Measurements from ENCODE around the gene SETD1A. TPM values are rescaled to one million over a fixed set of nuclear protein-coding genes. Genes with fewer than 3 reads are reported as not detected.

The SETD1A gene
- total RNA-seq, 2 donors from 2014 or later: 10.0 to 29.1 TPM

- under 1% methylated on average over 46 of the region's 70 CpGs for WGBS
- intact Hi-C loops (cut with DNase I): no loop called here
- H3K4me1 ChIP-seq (replicated peaks): peaks cover 16% of the 10 kb centered on the region
- H3K36me3 ChIP-seq: no peaks in the 10 kb centered on the region
- DNase-seq (ENCODE audit: low spot score): peak; percentile 81
- H3K27ac ChIP-seq: peak within 1 kb of the TSS; percentile 95
- no peaks in the 10 kb centered on the region for H3K9me3 ChIP-seq
- H3K4me3 ChIP-seq: peak within 1 kb of the TSS; percentile 93 to 98
- TF ChIP-seq POLR2A (IDR thresholded peaks at IDR 0.05) (peak; percentile 84), POLR2AphosphoS5 (IDR thresholded peaks at IDR 0.05) (peak; percentile 81), CTCF (IDR thresholded peaks at IDR 0.05) (peak in 1 of 4 experiments; percentile 10)
- H3K27me3 ChIP-seq (replicated peaks; ENCODE audit: insufficient read depth): no peaks in the 10 kb centered on the region
These were observed 8.6 kb upstream of the SETD1A start, which contains the start of gene ORAI3 for GRCh38 chr16:30948667-30949649. Gene ORAI3 (plus strand): TSS chr16:30949068. CDS start chr16:30949290, 222 bp downstream.

- Histone ChIP-seq H3K36me3 (no peaks in the 10 kb centered on the region), H3K27me3 (replicated peaks; ENCODE audit: insufficient read depth) (no peaks in the 10 kb centered on the region), H3K27ac (peak overlapping the region; percentile 95), H3K4me3 (peak overlapping the region; percentile 93 to 98), H3K9me3 (no peaks in the 10 kb centered on the region), H3K4me1 (replicated peaks) (peaks cover 16% of the 10 kb centered on the region)
- TF ChIP-seq POLR2A (IDR thresholded peaks at IDR 0.05) (peak; percentile 95), POLR2AphosphoS5 (IDR thresholded peaks at IDR 0.05) (peak; percentile 77), CTCF (IDR thresholded peaks at IDR 0.05) (peak in 1 of 4 experiments; percentile 5)
- DNase-seq (ENCODE audit: low spot score): peak; percentile 77
- 2% methylated on average over 21 of the region's 21 CpGs for WGBS
- intact Hi-C loops (cut with DNase I): loop anchor here (10.0 kb wide), 1 partner anchor 765 kb away; a partner anchor contains a TSS
These were observed 7.7 kb upstream of the SETD1A start for GRCh38 chr16:30949650-30950515.

DNA sequence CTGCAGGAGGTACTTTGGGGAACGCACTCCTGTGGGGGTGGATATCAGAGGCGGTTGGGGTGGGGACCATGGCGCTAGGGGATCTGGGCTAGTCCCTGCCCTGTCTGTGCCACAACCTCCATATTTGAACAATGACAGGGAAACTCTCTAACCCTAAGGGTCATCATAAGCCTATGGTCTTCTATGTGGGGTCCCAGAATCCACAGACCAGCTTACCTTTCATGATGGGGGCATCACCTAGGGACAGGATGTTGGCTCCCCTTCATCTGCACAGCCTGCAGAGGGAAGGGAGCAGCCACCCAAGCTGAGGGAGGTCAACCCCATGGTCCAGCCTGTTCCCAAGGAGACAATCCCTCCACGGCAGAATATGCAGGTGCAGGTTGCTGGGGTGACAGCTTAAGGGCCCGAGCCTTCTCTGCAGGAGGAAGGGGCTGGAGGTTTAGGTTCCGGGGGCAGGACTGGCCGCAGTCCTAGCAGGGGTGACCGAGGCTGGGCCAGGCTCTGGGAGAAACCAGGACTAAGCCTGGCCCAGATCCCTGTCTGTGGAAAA is 7.0 kb upstream of the SETD1A start:
- Histone ChIP-seq H3K4me3 (peak overlapping the region; percentile 93 to 98), H3K4me1 (replicated peaks) (peaks cover 16% of the 10 kb centered on the region), H3K9me3 (no peaks in the 10 kb centered on the region), H3K36me3 (no peaks in the 10 kb centered on the region), H3K27ac (peak overlapping the region; percentile 95), H3K27me3 (replicated peaks; ENCODE audit: insufficient read depth) (no peaks in the 10 kb centered on the region)
- WGBS: 53% methylated on average over 8 of the region's 8 CpGs
- DNase-seq (ENCODE audit: low spot score): no peak
- TF ChIP-seq POLR2A (IDR thresholded peaks at IDR 0.05) (no peak), POLR2AphosphoS5 (IDR thresholded peaks at IDR 0.05) (no peak)
- intact Hi-C loops (cut with DNase I): loop anchor here (10.0 kb wide), 1 partner anchor 764 kb away; a partner anchor contains a TSS

DNA sequence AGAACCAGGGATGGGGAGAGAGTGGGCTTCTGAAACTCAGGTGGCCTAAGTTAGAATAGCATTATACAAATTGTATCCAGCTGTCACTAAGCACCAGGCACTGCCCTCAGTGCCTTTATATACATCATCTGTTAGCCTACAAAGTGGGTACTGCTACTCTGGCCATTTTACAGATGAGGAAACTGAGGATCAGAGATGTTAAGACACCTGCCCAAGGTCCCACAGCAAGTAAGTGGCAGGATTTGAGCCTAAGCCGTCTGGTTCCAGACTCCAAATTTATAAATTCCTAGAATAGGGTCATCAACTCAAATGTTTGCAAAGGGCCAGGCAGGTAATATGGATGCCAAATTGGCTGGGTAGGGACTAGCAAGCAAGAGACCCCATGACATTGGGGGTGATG is 6.4 kb upstream of the SETD1A start:
- Histone ChIP-seq H3K27me3 (replicated peaks; ENCODE audit: insufficient read depth) (no peaks in the 10 kb centered on the region), H3K9me3 (no peaks in the 10 kb centered on the region), H3K36me3 (no peaks in the 10 kb centered on the region), H3K4me1 (replicated peaks) (peaks cover 16% of the 10 kb centered on the region), H3K4me3 (no peak overlapping the region), H3K27ac (peak overlapping the region; percentile 95)
- intact Hi-C loops (cut with DNase I): loop anchor here (10.0 kb wide), 1 partner anchor 764 kb away; a partner anchor contains a TSS
- WGBS: 22% methylated on average over 1 of the region's 1 CpG
- no peak for DNase-seq (ENCODE audit: low spot score)
- TF ChIP-seq POLR2A (IDR thresholded peaks at IDR 0.05) (no peak), POLR2AphosphoS5 (IDR thresholded peaks at IDR 0.05) (no peak), CTCF (IDR thresholded peaks at IDR 0.05) (no peak)
